ENCODE measurements around the gene KIAA1671.

KIAA1671 gene

DNA sequence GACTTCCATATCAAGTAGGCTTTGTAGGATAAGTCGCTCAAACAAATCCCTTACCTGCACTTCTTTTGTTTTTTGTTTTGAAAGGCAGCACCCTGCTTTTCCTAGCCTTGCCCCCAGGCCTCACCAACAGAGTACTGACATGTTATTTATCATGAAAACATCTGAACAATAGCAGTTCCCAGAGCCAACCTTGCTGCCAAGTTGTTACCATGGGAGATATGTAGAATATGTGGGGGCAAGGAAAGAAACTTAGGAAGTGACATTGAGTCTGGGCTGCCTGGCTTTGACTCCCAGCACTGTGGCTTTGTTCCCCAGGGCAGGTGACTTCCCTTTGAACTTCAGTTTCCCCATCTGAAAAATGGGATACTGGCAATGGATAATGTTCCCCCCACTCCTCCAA is 193.8 kb downstream of the KIAA1671 start:
- Mint-ChIP-seq H3K4me1 (ENCODE audit: low read depth) (no peaks in the 10 kb centered on the region), H3K36me3 (ENCODE audit: low read depth) (no peaks in the 10 kb centered on the region), H3K27me3 (no peaks in the 10 kb centered on the region), H3K9me3 (no peaks in the 10 kb centered on the region), H3K27ac (no peak overlapping the region), H3K4me3 (no peak overlapping the region)
- intact Hi-C loops (cut with micrococcal nuclease): no loop called here

GRCh38 chr22:25146906-25147641 is 194.6 kb downstream of the KIAA1671 start:
- H3K27me3 Mint-ChIP-seq: no peaks in the 10 kb centered on the region

DNA sequence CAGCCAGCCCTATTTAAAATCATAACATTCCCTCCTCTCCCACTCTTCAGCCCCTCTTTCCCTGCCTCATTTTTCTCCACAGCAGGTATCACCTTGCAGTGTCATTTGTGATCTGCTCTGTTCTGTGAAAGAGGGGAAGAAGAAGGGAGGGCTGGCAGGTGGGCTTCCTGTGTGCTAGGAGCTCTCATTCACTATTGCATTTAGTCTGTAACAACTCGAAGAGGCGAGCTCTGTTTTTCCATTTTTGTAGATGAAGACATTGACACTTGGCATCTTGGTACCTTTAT is 195.1 kb downstream of the KIAA1671 start:
- Mint-ChIP-seq H3K27me3 (no peaks in the 10 kb centered on the region), H3K4me3 (no peak overlapping the region), H3K36me3 (ENCODE audit: low read depth) (no peaks in the 10 kb centered on the region), H3K4me1 (ENCODE audit: low read depth) (no peaks in the 10 kb centered on the region), H3K27ac (no peak overlapping the region), H3K9me3 (no peaks in the 10 kb centered on the region)
- intact Hi-C loops (cut with micrococcal nuclease): no loop called here

More at GRCh38 chr22:25146906-25147641, 194.6 kb downstream of the KIAA1671 start:
- Mint-ChIP-seq H3K36me3 (ENCODE audit: low read depth) (no peaks in the 10 kb centered on the region), H3K4me1 (ENCODE audit: low read depth) (no peaks in the 10 kb centered on the region), H3K4me3 (no peak overlapping the region), H3K27ac (no peak overlapping the region), H3K9me3 (no peaks in the 10 kb centered on the region)
- intact Hi-C loops (cut with micrococcal nuclease): no loop called here

GRCh38 chr22:25148149-25148691 is 195.7 kb downstream of the KIAA1671 start:
- no peaks in the 10 kb centered on the region for H3K36me3 Mint-ChIP-seq (ENCODE audit: low read depth)
- H3K4me3 Mint-ChIP-seq: no peak overlapping the region
- H3K27ac Mint-ChIP-seq: no peak overlapping the region
- H3K27me3 Mint-ChIP-seq: no peaks in the 10 kb centered on the region
- intact Hi-C loops (cut with micrococcal nuclease): no loop called here
- H3K9me3 Mint-ChIP-seq: no peaks in the 10 kb centered on the region
- H3K4me1 Mint-ChIP-seq (ENCODE audit: low read depth): no peaks in the 10 kb centered on the region

DNA sequence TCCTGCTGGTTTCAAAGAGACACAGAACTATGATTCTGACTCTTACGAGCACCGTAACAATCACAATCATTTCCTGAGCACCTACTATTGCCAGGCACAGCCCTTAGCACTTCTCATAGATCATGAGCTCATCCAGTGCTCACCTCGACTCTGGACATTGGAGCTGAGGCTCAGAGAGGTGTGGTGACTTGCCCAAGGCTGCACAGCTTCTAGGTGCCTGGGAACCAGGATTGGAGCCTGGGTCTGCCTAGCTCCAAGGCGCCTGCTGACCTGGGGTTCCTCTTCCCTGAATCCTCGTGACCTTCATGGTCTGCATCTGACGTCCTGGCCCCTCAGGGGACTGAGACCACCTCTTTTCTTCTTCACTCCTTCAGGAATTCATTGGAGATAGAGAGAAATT is 196.5 kb downstream of the KIAA1671 start:
- no peak overlapping the region for H3K27ac Mint-ChIP-seq

GRCh38 chr22:25153961-25154666 is 201.6 kb downstream of the KIAA1671 start:
- Mint-ChIP-seq H3K27me3 (no peaks in the 10 kb centered on the region), H3K4me3 (no peak overlapping the region), H3K9me3 (no peaks in the 10 kb centered on the region), H3K36me3 (ENCODE audit: low read depth) (no peaks in the 10 kb centered on the region), H3K4me1 (ENCODE audit: low read depth) (no peaks in the 10 kb centered on the region), H3K27ac (no peak overlapping the region)
- intact Hi-C loops (cut with micrococcal nuclease): no loop called here

More for the DNA sequence above, 196.5 kb downstream of the KIAA1671 start:
- Mint-ChIP-seq H3K36me3 (ENCODE audit: low read depth) (no peaks in the 10 kb centered on the region), H3K4me3 (no peak overlapping the region), H3K9me3 (no peaks in the 10 kb centered on the region), H3K4me1 (ENCODE audit: low read depth) (no peaks in the 10 kb centered on the region), H3K27me3 (no peaks in the 10 kb centered on the region)
- intact Hi-C loops (cut with micrococcal nuclease): no loop called here

DNA sequence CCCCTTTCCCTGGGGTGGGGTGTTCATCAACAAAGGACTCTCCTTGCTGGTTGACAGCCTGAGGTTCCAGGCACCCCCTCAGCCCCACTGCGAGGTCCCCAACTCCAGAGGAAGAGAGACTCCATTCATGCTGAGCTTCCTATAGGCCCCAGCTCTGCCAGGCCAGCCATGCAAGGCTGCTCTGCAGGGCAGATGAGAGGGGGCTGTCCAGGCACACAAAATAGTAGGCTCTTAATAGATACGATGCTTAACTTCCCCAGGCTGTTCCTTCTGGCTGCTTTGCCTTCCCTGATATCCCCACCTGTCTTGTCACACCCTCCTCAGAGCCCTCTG is 202.1 kb downstream of the KIAA1671 start:
- Mint-ChIP-seq H3K4me1 (ENCODE audit: low read depth) (no peaks in the 10 kb centered on the region), H3K27ac (no peak overlapping the region), H3K36me3 (ENCODE audit: low read depth) (no peaks in the 10 kb centered on the region), H3K9me3 (no peaks in the 10 kb centered on the region), H3K27me3 (no peaks in the 10 kb centered on the region), H3K4me3 (no peak overlapping the region)
- intact Hi-C loops (cut with micrococcal nuclease): no loop called here

GRCh38 chr22:25156736-25157135 is 204.2 kb downstream of the KIAA1671 start:
- H3K4me1 Mint-ChIP-seq (ENCODE audit: low read depth): no peaks in the 10 kb centered on the region
- H3K36me3 Mint-ChIP-seq (ENCODE audit: low read depth): no peaks in the 10 kb centered on the region
- no peaks in the 10 kb centered on the region for H3K27me3 Mint-ChIP-seq
- H3K4me3 Mint-ChIP-seq: no peak overlapping the region
- intact Hi-C loops (cut with micrococcal nuclease): no loop called here
- H3K27ac Mint-ChIP-seq: no peak overlapping the region
- H3K9me3 Mint-ChIP-seq: no peaks in the 10 kb centered on the region

GRCh38 chr22:25159028-25159427 is 206.5 kb downstream of the KIAA1671 start:
- Mint-ChIP-seq H3K4me1 (ENCODE audit: low read depth) (no peaks in the 10 kb centered on the region), H3K27me3 (no peaks in the 10 kb centered on the region), H3K27ac (no peak overlapping the region), H3K9me3 (no peaks in the 10 kb centered on the region), H3K4me3 (no peak overlapping the region), H3K36me3 (ENCODE audit: low read depth) (no peaks in the 10 kb centered on the region)
- intact Hi-C loops (cut with micrococcal nuclease): no loop called here

- Mint-ChIP-seq H3K9me3 (no peaks in the 10 kb centered on the region), H3K4me3 (no peak overlapping the region), H3K27ac (no peak overlapping the region), H3K4me1 (ENCODE audit: low read depth) (no peaks in the 10 kb centered on the region), H3K27me3 (no peaks in the 10 kb centered on the region), H3K36me3 (ENCODE audit: low read depth) (no peaks in the 10 kb centered on the region)
- intact Hi-C loops (cut with micrococcal nuclease): no loop called here
These were observed 207.8 kb downstream of the KIAA1671 start for GRCh38 chr22:25160120-25160996.

DNA sequence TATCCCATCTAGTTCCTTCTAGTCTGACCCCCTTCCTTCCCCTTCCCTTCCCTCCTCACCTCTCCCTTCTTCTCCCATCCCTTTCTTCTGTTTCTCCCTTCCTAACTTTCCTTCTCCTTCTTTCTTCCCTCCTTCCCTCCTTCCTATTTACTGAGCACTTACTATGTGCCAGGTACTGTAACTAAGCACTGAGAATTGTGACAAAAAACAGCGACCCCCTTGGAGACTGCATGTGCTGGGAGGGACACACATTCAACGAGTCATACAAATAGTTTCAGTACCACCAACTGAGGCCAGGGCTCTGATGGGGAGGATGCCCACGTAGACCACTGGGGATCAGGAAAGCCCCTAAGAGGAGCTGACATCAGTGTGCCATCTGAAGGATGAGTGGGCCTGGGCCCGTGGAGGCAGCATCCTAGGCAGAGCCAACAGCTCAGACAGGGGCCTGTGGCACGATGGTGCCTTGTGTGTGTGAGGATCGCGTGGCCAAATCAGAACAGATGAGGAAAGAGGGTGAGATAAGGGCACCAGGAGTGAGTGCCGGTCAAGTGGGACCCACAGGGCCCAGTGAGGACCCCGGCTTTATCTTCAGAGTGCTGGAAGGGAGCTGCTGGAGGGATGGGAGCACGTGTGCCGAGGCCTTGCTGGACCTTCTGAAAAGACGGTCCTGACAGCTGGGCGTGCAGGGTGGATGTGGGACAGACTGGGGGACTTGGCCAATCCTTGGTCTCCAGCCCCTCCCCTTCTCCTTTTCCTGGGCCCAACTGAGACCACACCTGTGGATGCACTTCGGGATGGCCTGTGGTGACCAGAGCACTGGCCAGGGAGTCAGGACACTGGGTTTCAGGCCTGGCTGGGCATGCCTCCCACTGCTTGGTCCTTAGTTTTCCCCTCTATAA is 208.8 kb downstream of the KIAA1671 start:
- Mint-ChIP-seq H3K27ac (no peak overlapping the region), H3K4me3 (no peak overlapping the region), H3K36me3 (ENCODE audit: low read depth) (no peaks in the 10 kb centered on the region), H3K9me3 (no peaks in the 10 kb centered on the region), H3K4me1 (ENCODE audit: low read depth) (no peaks in the 10 kb centered on the region), H3K27me3 (no peaks in the 10 kb centered on the region)
- intact Hi-C loops (cut with micrococcal nuclease): no loop called here

- Mint-ChIP-seq H3K9me3 (no peaks in the 10 kb centered on the region), H3K36me3 (ENCODE audit: low read depth) (no peaks in the 10 kb centered on the region), H3K27ac (no peak overlapping the region), H3K4me1 (ENCODE audit: low read depth) (no peaks in the 10 kb centered on the region), H3K27me3 (no peaks in the 10 kb centered on the region), H3K4me3 (no peak overlapping the region)
- intact Hi-C loops (cut with micrococcal nuclease): no loop called here
These were observed 209.5 kb downstream of the KIAA1671 start for GRCh38 chr22:25161916-25162530.

GRCh38 chr22:25162561-25162960 is 210.0 kb downstream of the KIAA1671 start:
- Mint-ChIP-seq H3K4me3 (no peak overlapping the region), H3K36me3 (ENCODE audit: low read depth) (no peaks in the 10 kb centered on the region), H3K9me3 (no peaks in the 10 kb centered on the region), H3K27me3 (no peaks in the 10 kb centered on the region), H3K4me1 (ENCODE audit: low read depth) (no peaks in the 10 kb centered on the region), H3K27ac (no peak overlapping the region)
- intact Hi-C loops (cut with micrococcal nuclease): no loop called here

All from dendritic cell treated with granulocyte-macrophage colony-stimulating factor and Interleukin-4, amounts not matched to agents 40 ng/mL and 50 ng/mL, for 4 days (primary cell).